ENCODE measurements around the gene TEX28.
"Not testable (repeated sequence)": the region's sequence is repeated elsewhere in the genome, so short reads cannot be mapped to it uniquely, and the experiment has no call there.

The TEX28 gene

DNA sequence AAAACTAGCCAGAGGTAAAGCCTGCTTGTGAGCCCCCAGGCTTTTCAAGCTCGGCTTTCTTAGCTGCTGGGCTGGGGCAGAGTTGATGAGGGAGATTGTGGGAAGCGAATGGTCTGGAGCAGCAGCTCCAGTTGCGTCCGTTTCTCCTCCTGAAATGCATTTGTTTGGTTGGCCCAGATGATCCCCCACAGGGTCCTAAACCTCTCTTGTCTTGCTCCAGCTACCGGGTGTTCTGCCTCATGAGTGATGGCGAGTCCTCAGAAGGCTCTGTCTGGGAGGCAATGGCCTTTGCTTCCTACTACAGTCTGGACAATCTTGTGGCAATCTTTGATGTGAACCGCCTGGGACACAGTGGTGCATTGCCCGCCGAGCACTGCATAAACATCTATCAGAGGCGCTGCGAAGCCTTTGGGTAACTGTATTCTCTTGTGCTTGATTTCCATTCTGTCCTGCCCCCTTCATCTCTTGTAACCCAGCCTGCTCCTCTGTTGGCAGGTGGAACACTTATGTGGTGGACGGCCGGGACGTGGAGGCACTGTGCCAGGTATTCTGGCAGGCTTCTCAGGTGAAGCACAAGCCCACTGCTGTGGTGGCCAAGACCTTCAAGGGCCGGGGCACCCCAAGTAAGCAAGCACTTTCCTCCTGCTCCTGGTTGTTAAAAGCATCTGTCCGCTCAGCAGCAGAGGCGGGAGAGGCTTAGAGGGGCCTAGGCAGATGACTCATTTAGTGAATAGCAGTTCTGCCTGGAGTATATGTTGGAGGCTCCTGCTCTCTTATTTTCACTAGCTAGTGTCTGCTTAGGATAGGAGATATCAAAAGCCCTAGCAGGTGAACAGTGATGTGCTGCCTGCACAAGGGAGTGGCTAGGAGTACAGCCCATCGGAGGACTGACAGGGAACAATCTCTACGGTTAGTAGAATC lies 16.0 kb upstream of the TEX28 start:
- DNase-seq: no peak

DNA sequence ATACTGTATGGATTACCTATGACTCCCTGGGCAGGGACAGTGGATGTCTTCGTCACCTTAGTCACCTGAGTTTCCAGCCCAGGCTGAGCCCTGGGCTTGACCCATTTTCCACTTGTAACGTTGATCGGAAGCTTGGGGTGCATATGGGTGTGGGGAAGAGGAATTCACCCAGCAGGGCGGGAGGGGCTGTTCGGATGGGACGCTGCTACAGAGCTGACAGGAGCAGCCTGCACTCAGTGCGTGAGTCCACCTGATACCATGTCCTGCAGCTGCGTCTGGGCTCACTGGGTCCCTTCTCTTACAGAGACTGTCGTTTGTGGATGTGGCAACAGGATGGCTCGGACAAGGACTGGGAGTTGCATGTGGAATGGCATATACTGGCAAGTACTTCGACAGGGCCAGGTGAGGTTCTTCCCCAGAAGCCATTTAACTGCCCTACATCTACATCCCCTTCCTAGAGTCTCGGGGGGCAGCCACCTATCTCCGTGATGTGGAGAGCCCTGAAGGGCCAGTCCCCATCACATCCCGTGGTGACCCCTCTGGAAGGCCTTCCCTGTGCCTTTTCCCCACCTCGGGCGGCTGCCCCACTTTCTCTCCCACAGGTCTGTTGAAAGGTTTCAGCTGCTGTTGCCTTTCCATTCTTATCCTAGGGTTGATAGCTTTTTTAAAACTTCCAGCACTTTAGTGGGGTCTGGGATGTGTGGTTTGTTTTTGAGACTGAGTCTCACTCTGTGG lies 14.3 kb upstream of the TEX28 start:
- no peak for DNase-seq

DNA sequence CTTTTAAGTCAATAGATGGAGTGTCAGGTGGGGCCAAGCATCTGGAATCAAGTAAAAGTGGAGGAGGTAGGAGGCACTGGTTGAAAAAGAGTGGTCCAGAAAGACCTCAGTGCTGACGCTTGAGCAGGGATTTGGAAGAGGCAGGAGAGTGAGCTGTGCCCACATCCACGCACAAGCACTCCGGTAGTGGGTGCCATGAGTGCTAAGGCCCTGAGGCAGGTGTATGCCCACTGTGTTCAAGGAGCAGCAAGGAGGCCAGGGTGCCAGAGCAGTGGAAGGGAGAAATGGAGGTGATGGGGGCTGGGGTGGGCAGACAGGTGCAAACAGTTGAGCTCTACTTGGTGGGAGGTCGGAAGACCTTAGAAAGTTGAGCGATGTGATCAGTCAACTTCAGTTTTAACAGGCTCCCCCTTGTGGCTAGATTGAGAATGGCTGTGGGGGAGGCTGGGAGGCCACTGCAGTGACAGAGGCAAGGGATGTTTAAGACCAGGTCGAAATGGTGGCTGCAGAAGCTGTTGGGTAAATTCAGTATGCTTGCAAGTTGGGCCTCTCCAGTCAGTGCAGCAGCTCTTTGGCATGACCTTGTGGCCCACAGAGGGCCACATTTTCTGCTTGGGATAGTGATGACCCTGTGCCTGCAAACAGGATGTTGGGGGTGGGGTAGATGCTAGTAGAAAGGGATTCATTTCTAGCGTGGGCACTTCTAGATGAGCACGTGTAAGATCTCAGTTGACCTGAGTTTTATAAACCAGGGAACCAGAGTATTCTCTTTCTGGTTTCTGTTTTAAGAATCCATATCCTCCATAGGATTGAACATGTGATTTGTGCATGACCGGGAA lies 13.4 kb upstream of the TEX28 start:
- peak; percentile 70 for DNase-seq

DNA sequence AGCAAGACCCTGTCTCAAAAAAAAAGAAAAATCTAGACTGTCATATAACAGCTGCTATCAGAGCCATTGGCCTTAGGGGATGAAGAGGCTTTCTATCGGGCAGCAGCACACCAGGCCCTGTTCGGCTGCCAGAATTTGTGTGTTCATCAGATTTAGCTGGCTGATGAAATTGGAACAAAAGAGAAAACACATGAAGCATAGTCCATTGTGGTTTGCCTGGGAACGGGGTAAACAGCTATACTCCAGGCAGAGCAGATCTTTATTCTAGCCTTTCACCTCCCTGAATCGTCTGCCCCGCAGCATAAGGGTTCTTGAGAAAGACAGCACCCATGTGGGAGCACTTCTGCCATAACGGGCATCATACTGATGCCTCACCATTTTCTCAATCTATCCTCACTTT lies 12.3 kb upstream of the TEX28 start:
- DNase-seq: no peak

DNA sequence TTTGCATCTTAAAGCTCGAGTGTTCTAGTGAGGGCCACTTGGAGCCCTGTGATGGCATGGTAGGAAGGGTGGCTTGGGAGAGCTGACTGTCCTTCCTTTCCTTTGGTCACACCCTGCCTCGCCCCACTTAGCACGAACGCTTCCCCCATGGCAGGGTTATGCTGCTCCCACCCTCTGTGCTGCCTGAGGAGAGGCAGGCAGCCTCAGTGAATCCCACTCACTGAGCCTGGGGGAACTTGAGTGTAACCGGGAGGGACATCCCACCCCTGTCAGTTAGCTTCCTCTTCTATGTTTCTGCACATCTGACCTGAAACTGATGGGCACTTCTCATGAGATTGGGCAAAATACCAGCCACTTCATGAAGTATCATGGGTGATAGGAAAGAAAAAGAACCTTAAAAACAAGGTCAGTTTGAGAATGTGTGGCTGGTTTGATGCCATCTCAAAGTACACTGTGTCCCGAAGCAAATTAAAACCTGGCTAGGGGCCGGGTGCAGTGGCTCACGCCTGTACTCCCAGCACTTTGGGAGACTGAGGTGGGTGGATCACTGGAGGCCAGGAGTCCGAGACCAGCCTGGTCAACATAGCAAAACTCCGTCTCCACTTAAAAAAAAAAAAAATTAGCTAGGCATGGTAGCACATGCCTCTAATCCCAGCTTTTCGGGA lies 10.7 kb upstream of the TEX28 start:
- peak; percentile 52 for DNase-seq

DNA sequence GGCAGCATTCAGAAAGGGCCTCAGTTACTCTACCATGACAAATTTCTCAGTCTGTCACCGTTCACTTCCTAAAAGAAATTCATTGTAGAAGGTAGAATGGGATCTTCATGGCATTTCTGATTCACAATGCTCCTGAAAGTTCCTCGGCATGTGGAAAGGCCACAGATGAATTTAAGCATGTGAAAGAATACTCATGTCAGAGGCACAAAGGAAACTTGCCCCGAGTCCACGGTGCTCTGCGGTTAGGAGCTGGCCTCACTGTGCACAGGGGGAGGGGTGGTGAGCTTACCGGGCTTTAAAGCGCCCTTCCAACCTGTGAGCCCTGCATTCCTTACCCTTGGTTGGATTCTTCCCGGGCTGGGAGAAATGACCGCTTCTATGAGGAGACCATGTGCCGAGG lies 9.9 kb upstream of the TEX28 start:
- no peak for DNase-seq

DNA sequence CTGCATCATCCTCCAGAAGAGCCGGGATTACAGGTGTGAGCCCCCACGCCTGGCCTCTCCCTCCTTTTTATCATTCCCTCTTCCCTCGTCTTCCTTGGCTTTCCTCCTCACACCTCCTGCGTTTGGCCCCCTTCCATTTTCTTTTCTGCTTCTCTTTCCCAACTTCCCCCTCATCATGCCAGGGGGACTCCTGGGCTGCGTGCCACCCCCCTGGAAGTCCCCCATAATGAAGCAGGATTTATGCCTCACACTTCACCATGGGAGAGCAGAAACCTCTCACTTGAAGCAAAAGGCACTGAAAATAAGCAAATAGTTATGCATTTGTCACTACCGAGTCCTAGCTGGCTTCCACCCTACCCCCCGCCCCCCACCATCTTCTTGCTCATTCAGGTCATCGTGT lies 8.6 kb upstream of the TEX28 start:
- DNase-seq: no peak

DNA sequence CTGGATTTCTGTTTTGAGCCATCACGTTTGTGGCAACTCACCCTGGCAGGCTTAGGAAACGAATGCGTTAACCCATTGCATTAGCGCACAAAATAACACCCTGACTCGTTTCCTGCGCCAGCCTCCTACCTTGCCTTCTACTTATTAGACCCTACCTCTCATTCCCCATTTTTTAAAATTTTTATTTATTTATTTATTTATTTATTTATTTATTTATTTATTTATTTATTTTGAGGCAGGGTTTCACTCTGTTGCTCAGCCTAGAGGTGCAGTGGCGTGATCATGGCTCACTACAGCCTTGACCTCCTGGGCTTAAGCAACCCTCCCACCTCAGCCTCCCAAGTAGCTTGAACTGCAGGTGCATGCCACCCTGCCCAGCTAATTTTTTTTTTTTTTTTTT lies 8.1 kb upstream of the TEX28 start:
- DNase-seq: not testable (repeated sequence)

DNA sequence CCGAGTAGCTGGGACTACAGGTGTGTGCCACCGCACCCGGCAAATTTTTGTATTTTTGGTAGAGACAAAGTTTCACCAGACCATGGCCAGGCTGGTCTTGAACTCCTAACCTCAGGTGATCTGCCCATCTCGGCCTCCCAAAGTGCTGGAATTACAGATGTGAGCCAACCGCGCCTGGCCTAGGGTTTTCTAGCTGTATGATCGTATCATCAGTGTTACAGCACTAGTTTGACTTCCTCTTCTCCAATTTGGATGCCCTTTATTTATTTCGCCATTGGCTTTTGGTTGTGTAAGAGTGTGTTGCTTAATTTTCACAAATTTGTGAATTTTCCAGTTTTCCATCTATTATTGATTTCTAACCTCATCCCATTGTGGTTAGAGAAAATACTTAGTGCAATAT lies 5.9 kb upstream of the TEX28 start:
- peak; percentile 83 for DNase-seq

DNA sequence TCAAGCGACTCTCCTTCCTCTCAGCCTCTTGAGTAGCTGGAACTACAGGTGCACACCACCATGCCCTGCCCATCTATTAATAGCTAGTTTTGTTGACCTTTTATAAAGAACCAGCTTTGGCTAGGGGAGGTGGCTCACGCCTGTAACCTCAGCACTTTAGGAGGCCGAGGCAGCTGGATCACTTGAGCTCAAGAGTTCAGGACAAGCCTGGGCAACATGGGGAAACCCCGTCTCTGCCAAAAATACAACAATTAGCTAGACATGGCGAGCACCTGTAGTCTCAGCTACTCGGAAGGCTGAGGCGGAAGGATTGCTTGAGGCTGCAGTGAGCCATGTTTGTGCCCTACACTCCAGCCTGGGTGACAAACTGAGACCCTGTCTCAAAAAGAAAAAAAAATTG lies 3.4 kb upstream of the TEX28 start:
- no peak for DNase-seq

DNA sequence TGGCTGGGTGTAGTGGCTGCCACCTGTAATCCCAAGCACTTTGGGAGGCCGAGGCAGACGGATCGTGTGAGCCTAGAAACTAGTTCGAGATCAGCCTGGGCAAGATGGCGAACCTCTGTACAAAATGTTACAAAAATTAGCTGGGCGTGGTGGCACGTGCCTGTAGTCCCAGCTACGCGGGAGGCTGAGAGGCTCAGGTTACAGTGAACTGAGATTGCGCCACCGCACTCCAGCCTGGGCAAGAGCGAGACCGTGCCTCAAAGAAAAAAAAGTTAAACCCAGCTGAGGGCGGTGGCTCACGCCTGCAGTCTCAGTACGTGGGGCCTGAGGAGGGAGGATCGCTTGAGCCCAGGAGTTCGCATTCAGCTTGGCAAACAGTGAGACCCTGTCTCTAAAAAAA lies 1.8 kb upstream of the TEX28 start:
- no peak for DNase-seq

DNA sequence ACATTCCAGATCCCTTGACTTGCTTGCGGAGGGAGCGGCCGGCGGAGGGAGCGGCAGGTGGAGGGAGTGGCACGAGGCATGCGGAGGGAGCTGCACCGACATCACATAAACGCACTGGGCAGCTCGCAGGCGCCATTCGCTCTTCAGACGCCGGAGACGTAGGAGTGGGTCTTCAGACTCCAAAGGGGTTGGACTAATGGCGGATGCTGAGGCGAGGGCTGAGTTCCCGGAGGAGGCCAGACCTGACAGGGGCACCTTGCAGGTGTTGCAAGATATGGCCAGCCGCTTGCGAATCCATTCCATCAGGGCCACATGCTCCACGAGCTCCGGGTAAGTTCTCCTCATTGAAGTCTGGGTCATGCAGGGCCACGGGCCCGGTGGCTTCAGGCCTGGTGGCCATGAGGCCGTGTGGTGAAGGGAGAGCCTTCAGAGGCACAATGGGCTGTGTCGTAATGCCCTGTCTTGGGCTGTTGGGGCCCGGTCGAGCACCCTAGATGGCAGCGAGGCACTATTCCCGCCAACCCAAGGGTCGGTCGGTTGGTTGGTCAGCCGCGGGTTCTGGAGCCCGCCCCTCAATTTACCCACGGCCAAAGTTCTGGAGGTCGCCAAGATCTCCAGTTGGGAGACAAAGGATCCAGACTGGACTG lies 863 bp upstream of the TEX28 start, which contains the start of gene TKTL1:
TSS of gene TKTL1 (plus strand) at position 132 of the 647 bp plus-strand sequence. CDS start at position 197, 65 bp downstream.
- no peak for DNase-seq

DNA sequence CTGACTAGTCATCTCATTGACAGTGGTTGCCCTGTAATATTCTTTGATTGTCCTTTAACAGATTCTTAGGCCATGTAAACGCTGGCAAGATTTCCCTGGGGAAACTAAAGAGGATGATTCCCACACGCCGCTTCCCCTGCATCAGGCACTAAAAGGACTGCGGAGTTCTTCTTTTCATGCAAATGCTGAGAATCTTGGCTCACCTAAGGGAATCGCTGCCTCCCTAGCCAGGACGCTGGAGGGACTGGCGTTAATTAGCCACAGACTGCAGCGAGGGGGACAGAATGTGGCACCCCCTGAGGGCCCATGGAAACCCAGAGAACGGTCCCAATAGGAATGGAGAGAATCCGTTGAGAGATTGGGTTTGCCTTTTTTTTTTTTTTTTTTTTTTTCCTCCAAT lies 8.5 kb downstream of the TEX28 start:
- DNase-seq: not testable (repeated sequence)

DNA sequence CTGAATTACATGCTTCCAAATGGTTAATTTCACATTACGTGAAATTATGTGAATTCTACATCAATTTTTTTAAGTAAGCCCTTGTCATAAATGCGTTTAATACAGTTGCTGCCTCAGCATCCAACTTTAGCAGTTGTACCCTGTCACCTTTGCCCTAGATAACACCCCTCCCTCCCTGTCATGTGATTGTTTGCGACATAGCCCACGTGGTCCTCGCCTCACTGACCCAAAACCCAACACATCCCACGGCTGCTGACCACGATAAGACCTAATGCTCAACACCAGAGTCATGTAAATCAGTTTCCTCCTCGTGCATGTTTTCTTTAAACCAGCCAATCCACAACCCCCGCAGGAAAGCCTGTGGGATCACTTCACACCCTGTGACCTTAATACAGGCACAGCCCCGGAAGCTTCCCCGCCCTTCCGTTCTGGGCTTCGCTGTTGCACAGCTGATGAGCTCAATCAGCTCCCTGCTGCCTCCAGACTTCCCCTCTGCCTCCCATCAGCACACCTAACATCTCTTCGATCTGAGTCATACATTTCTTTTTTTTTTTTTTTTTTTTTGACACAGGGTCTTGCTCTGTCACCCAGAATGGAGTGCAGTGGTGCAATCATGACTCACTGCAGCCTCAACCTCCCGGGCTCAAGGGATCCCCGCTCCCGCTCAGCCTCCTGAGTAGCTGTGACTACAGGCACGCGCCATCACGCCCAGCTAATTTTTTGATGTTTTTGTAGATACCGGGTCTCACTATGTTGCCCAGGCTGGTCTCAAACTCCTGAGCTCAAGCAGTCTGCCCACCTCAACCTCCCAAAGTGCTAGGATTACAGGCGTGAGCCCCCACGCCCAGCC lies 10.2 kb downstream of the TEX28 start:
- not testable (repeated sequence) for DNase-seq

DNA sequence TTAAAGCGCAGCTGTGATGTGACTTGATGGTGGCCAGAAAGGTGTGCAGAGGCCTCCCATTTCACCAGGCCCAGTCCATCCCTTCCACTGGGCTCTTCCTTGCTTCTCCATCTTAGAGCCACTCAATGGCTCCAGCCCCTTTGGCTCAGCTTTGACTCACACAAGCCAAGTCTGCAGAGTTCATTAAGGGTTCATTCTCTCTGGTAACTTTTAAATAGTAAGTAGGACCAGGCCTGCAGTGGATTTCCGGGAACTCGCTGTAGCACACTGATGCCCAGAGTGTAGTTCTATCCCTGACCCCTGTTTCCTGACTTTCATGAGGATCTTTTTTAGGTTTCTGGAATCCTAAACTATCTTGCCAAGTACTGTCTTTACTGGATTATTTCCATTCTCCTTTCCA lies 25.7 kb downstream of the TEX28 start:
- DNase-seq: not testable (repeated sequence)

DNA sequence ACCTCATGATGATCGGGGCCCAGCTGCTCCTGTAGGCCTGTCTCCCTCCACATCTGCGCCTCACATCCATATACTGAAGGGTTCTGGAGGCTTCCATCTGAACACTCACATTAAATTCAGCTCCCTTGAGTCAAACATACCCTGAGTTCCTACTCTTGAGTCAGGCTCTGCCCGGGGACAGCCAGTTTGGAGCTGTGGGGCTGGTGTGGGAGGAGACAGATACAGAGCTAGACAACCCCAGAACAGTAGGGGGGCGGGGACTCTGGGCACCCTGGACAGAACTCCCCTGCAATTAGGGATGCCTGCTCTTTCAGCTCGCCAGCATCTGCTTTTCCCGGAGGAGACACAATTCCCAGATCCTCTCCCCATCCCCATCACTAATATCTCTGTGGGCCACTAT lies 31.9 kb downstream of the TEX28 start:
- DNase-seq: not testable (repeated sequence)

DNA sequence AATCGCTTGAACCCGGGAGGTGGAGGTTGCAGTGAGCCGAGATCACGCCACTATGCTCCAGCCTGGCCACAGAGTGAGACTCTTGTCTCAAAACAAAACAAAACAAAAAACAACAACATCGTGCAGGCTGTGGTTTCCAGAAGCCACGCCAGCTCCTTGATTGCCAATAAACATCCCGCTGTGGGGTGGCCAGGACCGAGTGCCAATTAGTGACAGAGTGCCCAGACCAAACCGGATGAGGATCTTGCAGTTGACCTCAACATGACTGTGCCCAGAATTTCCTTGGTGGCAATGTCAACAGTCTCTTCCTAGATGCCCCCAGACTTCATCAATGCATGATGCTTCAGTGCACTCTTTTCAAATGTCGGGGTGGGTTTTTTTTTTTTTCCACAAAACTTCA lies 36.2 kb downstream of the TEX28 start:
- DNase-seq: not testable (repeated sequence)

DNA sequence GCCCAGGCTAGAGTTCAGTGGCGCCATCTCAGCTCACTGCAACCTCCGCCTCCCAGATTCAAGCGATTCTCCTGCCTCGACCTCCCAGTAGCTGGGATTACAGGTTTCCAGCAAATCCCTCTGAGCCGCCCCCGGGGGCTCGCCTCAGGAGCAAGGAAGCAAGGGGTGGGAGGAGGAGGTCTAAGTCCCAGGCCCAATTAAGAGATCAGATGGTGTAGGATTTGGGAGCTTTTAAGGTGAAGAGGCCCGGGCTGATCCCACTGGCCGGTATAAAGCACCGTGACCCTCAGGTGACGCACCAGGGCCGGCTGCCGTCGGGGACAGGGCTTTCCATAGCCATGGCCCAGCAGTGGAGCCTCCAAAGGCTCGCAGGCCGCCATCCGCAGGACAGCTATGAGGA lies 37.6 kb downstream of the TEX28 start, which contains the start of gene OPN1MW3:
TSS of gene OPN1MW3 (plus strand) at position 301 of the 400 bp plus-strand sequence. CDS start at position 339, 38 bp downstream.
- DNase-seq: not testable (repeated sequence)

DNA sequence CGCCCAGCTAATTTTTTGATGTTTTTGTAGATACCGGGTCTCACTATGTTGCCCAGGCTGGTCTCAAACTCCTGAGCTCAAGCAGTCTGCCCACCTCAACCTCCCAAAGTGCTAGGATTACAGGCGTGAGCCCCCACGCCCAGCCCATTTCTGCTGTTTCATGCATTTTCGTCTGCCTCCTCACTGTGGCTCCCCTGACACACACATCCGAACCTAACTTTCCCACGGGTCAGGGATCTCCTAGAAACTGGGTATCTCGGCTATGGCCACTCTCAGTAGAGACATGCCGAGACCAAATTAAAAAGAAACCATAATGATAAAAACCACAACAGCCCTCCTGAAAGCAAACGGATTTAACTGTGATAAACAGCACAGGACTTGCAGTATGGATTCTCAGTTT lies 46.8 kb downstream of the TEX28 start:
- DNase-seq: not testable (repeated sequence)

DNA sequence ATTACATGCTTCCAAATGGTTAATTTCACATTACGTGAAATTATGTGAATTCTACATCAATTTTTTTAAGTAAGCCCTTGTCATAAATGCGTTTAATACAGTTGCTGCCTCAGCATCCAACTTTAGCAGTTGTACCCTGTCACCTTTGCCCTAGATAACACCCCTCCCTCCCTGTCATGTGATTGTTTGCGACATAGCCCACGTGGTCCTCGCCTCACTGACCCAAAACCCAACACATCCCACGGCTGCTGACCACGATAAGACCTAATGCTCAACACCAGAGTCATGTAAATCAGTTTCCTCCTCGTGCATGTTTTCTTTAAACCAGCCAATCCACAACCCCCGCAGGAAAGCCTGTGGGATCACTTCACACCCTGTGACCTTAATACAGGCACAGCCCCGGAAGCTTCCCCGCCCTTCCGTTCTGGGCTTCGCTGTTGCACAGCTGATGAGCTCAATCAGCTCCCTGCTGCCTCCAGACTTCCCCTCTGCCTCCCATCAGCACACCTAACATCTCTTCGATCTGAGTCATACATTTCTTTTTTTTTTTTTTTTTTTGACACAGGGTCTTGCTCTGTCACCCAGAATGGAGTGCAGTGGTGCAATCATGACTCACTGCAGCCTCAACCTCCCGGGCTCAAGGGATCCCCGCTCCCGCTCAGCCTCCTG lies 47.4 kb downstream of the TEX28 start:
- DNase-seq: not testable (repeated sequence)

Data from inflammatory macrophage treated with lipopolysaccharide for 4 hours (primary cell).